ENCODE data around the gene FUZ. TPM values are rescaled to one million over a fixed set of nuclear protein-coding genes. Genes with fewer than 3 reads are reported as not detected.

FUZ gene
- polyA plus RNA-seq, 1 donor from 2014 or later: 35.4 TPM

- no peaks in the 10 kb centered on the region for H3K27me3 ChIP-seq (ENCODE audit: insufficient read depth, low read depth, low read length)
- H3F3A ChIP-seq (ENCODE audit: insufficient read depth, low read length, poor library complexity, severe bottlenecking): no peaks in the 10 kb centered on the region
- H3K9me3 ChIP-seq (ENCODE audit: low read length): no peaks in the 10 kb centered on the region
- peak overlapping the region; percentile 74 for H3K4me3 ChIP-seq (ENCODE audit: low read length)
- H3K27ac ChIP-seq (ENCODE audit: low read length): peak overlapping the region; percentile 97
- peaks cover 9% of the 10 kb centered on the region for H3K79me2 ChIP-seq (replicated peaks; ENCODE audit: insufficient read depth, low read length)
- peak overlapping the region; percentile 54 for H2AFZ ChIP-seq (ENCODE audit: low read depth, low read length)
- peak overlapping the region; percentile 82 for H3K9ac ChIP-seq (ENCODE audit: low read length)
- no peaks in the 10 kb centered on the region for H3K36me3 ChIP-seq (ENCODE audit: insufficient read depth, low read length)
- H4K20me1 ChIP-seq (ENCODE audit: insufficient read depth): no peaks in the 10 kb centered on the region
- no peaks in the 10 kb centered on the region for H3K9me2 ChIP-seq (ENCODE audit: insufficient read depth, low read length)
- H3K4me2 ChIP-seq (ENCODE audit: low read length): peak overlapping the region; percentile 94
- TF ChIP-seq EP300 (conservative IDR thresholded peaks at IDR 0.05; ENCODE audit: poor library complexity, severe bottlenecking): no peak
- TF ChIP-seq MXI1 (conservative IDR thresholded peaks at IDR 0.05; ENCODE audit: poor library complexity, severe bottlenecking): no peak
- TF ChIP-seq TAF1 (IDR thresholded peaks at IDR 0.05; ENCODE audit: low read depth): no peak
- no peak for TF ChIP-seq SMC3 (conservative IDR thresholded peaks at IDR 0.05; ENCODE audit: poor library complexity)
- TF ChIP-seq CTCF (IDR thresholded peaks at IDR 0.05; ENCODE audit: poor library complexity, severe bottlenecking): no peak
- TF ChIP-seq, protein P1, sequence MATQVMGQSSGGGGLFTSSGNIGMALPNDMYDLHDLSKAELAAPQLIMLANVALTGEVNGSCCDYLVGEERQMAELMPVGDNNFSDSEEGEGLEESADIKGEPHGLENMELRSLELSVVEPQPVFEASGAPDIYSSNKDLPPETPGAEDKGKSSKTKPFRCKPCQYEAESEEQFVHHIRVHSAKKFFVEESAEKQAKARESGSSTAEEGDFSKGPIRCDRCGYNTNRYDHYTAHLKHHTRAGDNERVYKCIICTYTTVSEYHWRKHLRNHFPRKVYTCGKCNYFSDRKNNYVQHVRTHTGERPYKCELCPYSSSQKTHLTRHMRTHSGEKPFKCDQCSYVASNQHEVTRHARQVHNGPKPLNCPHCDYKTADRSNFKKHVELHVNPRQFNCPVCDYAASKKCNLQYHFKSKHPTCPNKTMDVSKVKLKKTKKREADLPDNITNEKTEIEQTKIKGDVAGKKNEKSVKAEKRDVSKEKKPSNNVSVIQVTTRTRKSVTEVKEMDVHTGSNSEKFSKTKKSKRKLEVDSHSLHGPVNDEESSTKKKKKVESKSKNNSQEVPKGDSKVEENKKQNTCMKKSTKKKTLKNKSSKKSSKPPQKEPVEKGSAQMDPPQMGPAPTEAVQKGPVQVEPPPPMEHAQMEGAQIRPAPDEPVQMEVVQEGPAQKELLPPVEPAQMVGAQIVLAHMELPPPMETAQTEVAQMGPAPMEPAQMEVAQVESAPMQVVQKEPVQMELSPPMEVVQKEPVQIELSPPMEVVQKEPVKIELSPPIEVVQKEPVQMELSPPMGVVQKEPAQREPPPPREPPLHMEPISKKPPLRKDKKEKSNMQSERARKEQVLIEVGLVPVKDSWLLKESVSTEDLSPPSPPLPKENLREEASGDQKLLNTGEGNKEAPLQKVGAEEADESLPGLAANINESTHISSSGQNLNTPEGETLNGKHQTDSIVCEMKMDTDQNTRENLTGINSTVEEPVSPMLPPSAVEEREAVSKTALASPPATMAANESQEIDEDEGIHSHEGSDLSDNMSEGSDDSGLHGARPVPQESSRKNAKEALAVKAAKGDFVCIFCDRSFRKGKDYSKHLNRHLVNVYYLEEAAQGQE (IDR thresholded peaks at IDR 0.05; ENCODE audit: borderline replicate concordance): no peak
- no peak for TF ChIP-seq POLR2AphosphoS5 (IDR thresholded peaks at IDR 0.05)
Measured at GRCh38 chr19:49814010-49814409, 918 bp upstream of the FUZ start.

GRCh38 chr19:49812452-49812996, 568 bp downstream of the FUZ start:
- Histone ChIP-seq H3K9ac (ENCODE audit: low read length) (peak overlapping the region; percentile 82), H3K9me2 (ENCODE audit: insufficient read depth, low read length) (no peaks in the 10 kb centered on the region), H3K27ac (ENCODE audit: low read length) (peak overlapping the region; percentile 97), H3K79me2 (replicated peaks; ENCODE audit: insufficient read depth, low read length) (no peaks in the 10 kb centered on the region), H3K4me3 (ENCODE audit: low read length) (peak overlapping the region; percentile 74), H2AFZ (ENCODE audit: low read depth, low read length) (peak overlapping the region; percentile 68), H3K27me3 (ENCODE audit: insufficient read depth, low read depth, low read length) (no peaks in the 10 kb centered on the region), H3K9me3 (ENCODE audit: low read length) (no peaks in the 10 kb centered on the region), H3K36me3 (ENCODE audit: insufficient read depth, low read length) (no peaks in the 10 kb centered on the region), H4K20me1 (ENCODE audit: insufficient read depth) (no peaks in the 10 kb centered on the region), H3K4me2 (ENCODE audit: low read length) (peak overlapping the region; percentile 69), H3F3A (ENCODE audit: insufficient read depth, low read length, poor library complexity, severe bottlenecking) (no peaks in the 10 kb centered on the region)
- TF ChIP-seq MXI1 (conservative IDR thresholded peaks at IDR 0.05; ENCODE audit: poor library complexity, severe bottlenecking): no peak
- no peak for TF ChIP-seq EP300 (conservative IDR thresholded peaks at IDR 0.05; ENCODE audit: poor library complexity, severe bottlenecking)
- TF ChIP-seq RAD21 (conservative IDR thresholded peaks at IDR 0.05): no peak
- no peak for TF ChIP-seq EZH2 (IDR thresholded peaks at IDR 0.05; ENCODE audit: borderline replicate concordance, insufficient read depth, low read length, poor library complexity, severe bottlenecking)
- no peak for TF ChIP-seq POLR2AphosphoS5 (IDR thresholded peaks at IDR 0.05)
- TF ChIP-seq CTCF (IDR thresholded peaks at IDR 0.05; ENCODE audit: poor library complexity, severe bottlenecking): no peak
- TF ChIP-seq SMC3 (conservative IDR thresholded peaks at IDR 0.05; ENCODE audit: poor library complexity): no peak
- TF ChIP-seq, protein P1 (IDR thresholded peaks at IDR 0.05; ENCODE audit: borderline replicate concordance): no peak
- TF ChIP-seq TAF1 (IDR thresholded peaks at IDR 0.05; ENCODE audit: low read depth): no peak

All from neural cell (in vitro differentiated cells).